Esophagus muscularis mucosa (tissue), 4 donors: ENCODE measurements around the gene C11orf98.

ENCODE experiments used
- CTCF ChIP-seq, 3 experiments: fragments of 200-600 bp in 2 of 3; fragments of 450-650 bp in 1 of 3; sonication (generic) in 2 of 3; IDR thresholded peaks; one replicate each; pipeline ENCODE4 v1.5.1; 2017 to 2019; ENCODE audit warnings: antibody characterized with exemption in 3 of 3, mild to moderate bottlenecking in 2 of 3, moderate library complexity in 1 of 3
- EP300 ChIP-seq: sonication (generic); formaldehyde crosslinking; IDR thresholded peaks from one replicate; pipeline ENCODE4 v1.6.1; 2017; ENCODE audit warnings: antibody characterized with exemption
- POLR2A ChIP-seq: fragments of 450-650 bp; IDR thresholded peaks from one replicate; pipeline ENCODE4 v1.6.1; 2017; ENCODE audit warnings: antibody characterized with exemption, moderate library complexity, mild to moderate bottlenecking, low read depth
- POLR2AphosphoS5 ChIP-seq, 2 donors: sonication (generic); formaldehyde crosslinking; IDR thresholded peaks; one replicate each; pipeline ENCODE4 v1.6.1; 2017; ENCODE audit warnings: antibody characterized with exemption in 2 of 2

GRCh38 chr11:62645671-62645945 lies 19.4 kb downstream of the C11orf98 start:
- TF ChIP-seq CTCF (IDR thresholded peaks at IDR 0.05) (no peak), POLR2A (no peak), EP300 (no peak), POLR2AphosphoS5 (IDR thresholded peaks at IDR 0.05) (no peak)
